Measurements from ENCODE around the gene ULK2. TPM values are rescaled to one million over a fixed set of nuclear protein-coding genes. Genes with fewer than 3 reads are reported as not detected.
"Not testable (repeated sequence)": the region's sequence is repeated elsewhere in the genome, so short reads cannot be mapped to it uniquely, and the experiment has no call there.

Gene ULK2
- total and polyA plus RNA-seq, 8 donors: 14.4 to 36.7 (median 28.3) TPM

DNA sequence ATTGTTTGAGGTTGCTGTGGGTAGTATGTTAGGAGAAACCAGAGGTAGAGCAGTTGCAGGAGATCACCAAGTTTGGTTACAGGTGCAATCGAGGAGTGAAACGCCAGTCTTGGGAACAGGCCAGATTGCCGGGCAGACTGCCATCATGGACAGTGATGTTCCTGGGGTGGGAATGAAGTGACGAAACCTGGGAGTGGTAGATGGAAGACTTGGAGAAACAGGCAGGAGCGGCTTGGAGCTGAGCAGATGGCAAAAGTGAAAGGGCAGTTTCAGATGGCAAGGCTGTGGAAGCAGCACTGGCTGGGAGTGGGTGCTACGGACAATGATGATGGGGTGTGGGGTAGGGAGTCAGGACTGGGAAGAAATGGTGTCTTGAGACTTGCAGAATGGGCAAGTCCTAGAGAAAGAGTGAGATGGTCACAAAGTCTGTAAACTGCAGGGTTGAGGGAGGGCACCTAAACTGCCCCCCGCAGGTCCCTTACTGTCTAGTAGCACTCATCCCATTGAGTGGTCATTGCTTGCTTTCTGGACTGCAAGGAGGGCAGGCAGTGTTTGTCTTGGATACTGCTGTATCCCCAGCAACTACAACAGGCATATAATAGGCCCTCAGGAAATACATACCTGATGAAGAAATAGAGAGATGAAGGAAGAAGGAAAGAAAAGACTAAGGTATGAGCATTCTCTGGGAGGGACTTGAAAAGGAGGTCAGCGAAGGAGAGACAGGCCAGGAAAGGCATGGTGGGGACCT, 29.5 kb upstream of the ULK2 start:
- DNase-seq: no peak

DNA sequence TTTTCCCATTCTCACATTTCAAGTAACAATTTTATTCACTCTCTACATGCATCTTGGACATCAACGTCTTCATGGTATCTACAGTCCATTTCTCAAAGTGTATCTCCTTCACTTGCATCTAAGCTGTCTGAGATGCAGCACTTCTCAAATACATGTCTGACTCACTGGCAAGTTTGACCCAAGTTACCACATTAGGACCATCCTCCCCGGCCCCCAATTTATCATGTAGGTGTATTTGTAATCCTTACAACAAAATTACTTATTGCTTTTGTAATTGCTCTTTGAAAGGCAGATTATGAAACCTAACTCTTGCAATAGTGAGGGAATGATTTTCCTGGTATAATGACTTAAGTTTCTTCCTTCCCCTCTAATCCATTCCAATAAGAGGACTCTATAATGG, 28.9 kb upstream of the ULK2 start:
- peaks cover 0 to 12% of the 10 kb centered on the region in 2 donors for H3K4me1 ChIP-seq
- H3K27me3 ChIP-seq: no peaks in the 10 kb centered on the region
- peaks cover 0 to 25% of the 10 kb centered on the region in 2 donors for H3K36me3 ChIP-seq
- TF ChIP-seq, protein P1, sequence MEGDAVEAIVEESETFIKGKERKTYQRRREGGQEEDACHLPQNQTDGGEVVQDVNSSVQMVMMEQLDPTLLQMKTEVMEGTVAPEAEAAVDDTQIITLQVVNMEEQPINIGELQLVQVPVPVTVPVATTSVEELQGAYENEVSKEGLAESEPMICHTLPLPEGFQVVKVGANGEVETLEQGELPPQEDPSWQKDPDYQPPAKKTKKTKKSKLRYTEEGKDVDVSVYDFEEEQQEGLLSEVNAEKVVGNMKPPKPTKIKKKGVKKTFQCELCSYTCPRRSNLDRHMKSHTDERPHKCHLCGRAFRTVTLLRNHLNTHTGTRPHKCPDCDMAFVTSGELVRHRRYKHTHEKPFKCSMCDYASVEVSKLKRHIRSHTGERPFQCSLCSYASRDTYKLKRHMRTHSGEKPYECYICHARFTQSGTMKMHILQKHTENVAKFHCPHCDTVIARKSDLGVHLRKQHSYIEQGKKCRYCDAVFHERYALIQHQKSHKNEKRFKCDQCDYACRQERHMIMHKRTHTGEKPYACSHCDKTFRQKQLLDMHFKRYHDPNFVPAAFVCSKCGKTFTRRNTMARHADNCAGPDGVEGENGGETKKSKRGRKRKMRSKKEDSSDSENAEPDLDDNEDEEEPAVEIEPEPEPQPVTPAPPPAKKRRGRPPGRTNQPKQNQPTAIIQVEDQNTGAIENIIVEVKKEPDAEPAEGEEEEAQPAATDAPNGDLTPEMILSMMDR (IDR thresholded peaks at IDR 0.05): no peak
- H3K4me3 ChIP-seq: no peak overlapping the region
- intact Hi-C loops (cut with DNase I): no loop called here
- H3K27ac ChIP-seq: no peak overlapping the region
- DNase-seq: no peak
- no peaks in the 10 kb centered on the region for H3K9me3 ChIP-seq
- ATAC-seq: no peak

More for the DNA sequence above, 29.5 kb upstream of the ULK2 start:
- peaks cover 0 to 12% of the 10 kb centered on the region in 2 donors for H3K4me1 ChIP-seq
- H3K4me3 ChIP-seq: no peak overlapping the region
- H3K36me3 ChIP-seq: peaks cover 0 to 31% of the 10 kb centered on the region in 2 donors
- H3K9me3 ChIP-seq: no peaks in the 10 kb centered on the region
- intact Hi-C loops (cut with DNase I): no loop called here
- peak overlapping the region in 1 of 2 donors; percentile 7 for H3K27ac ChIP-seq
- no peaks in the 10 kb centered on the region for H3K27me3 ChIP-seq
- ATAC-seq: peak; percentile 51
- TF ChIP-seq, protein P1 (IDR thresholded peaks at IDR 0.05): no peak

- H3K4me1 ChIP-seq; H3K27me3 ChIP-seq; H3K36me3 ChIP-seq; H3K9me3 ChIP-seq; intact Hi-C loops (cut with DNase I); H3K27ac ChIP-seq; H3K4me3 ChIP-seq: not testable (repeated sequence)
- ATAC-seq (peak; percentile 41), DNase-seq (peak in 1 of 4 donors; percentile 44)
Observed at GRCh38 chr17:19890554-19890953, 22.8 kb upstream of the ULK2 start.

- H3K27me3 ChIP-seq; H3K4me3 ChIP-seq; H3K4me1 ChIP-seq; ATAC-seq; intact Hi-C loops (cut with DNase I); DNase-seq; H3K9me3 ChIP-seq; H3K27ac ChIP-seq; H3K36me3 ChIP-seq: not testable (repeated sequence)
Observed at GRCh38 chr17:19890001-19890400, 22.3 kb upstream of the ULK2 start.

DNA sequence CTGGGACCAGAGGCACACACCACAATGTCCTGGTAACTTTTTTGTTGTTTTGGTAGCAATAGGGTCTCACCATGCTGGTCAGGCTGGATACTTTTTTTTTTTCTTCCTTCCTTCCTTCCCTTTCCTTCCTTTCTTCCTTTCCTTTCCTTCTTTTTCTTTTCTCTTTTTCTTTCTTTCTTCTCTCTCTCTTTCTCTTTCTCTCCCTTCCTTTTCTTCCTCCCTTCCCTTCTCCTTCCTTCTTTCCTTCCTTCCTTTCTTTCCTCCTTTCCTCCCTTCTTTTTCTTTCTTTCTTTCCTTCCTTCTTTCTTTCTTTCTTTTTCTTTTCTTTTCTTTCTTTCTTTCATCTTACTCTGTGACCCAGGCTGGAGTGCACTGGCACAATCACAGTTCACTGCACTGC, 18.4 kb upstream of the ULK2 start:
- ATAC-seq (no peak), DNase-seq (no peak)
- peaks cover 0 to 3% of the 10 kb centered on the region in 2 donors for H3K4me1 ChIP-seq
- no peak overlapping the region for H3K27ac ChIP-seq
- H3K4me3 ChIP-seq: no peak overlapping the region
- H3K9me3 ChIP-seq: no peaks in the 10 kb centered on the region
- intact Hi-C loops (cut with DNase I): no loop called here
- TF ChIP-seq, protein P1 (IDR thresholded peaks at IDR 0.05): no peak
- no peaks in the 10 kb centered on the region for H3K27me3 ChIP-seq
- no peaks in the 10 kb centered on the region for H3K36me3 ChIP-seq

DNA sequence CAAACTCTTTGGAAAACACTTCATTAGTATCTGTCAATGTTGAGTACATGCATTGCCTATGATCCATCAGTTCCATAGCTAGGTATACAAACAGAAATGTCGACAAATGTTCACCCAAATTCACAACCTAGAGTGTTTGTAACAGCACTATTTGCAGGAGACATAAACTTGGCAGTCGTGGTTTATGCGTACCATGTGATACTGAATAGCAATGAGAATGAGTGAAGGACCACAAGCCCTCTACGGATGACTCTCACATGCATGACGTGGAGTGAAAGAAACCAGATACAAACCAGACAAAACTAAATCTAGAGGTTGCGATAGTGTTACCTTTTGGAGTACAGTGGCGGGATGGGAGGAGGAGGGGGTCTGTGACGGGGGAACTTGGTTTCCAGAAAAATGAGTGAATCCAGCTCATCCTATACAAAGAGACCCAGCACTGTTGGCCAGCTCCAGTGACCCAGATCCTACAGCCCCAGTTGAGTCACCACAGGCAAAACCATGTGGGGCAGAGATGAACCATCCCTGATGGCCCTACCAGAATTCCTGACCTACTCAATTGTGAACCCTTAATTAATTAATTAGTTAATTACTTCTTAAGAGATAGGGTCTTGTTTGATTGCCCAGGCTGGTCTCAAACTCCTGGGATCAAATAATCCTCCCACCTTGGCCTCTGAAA, 15.9 kb upstream of the ULK2 start:
- ATAC-seq (no peak), DNase-seq (no peak)
- TF ChIP-seq, protein P1 (IDR thresholded peaks at IDR 0.05): no peak
- Histone ChIP-seq H3K36me3 (no peaks in the 10 kb centered on the region), H3K4me3 (no peak overlapping the region), H3K4me1 (no peaks in the 10 kb centered on the region), H3K27me3 (no peaks in the 10 kb centered on the region), H3K9me3 (no peaks in the 10 kb centered on the region), H3K27ac (no peak overlapping the region)
- intact Hi-C loops (cut with DNase I): no loop called here
